LoVo (cell line): ENCODE data around the gene MMS19.
A peak's percentile ranks its signal among the peaks of the same experiment; 100 is the strongest.

Source experiments
- DNase-seq: peaks from one replicate; pipeline ENCODE4 v3.0.0-alpha.2; 2016; ENCODE audit warnings: low spot score

The MMS19 gene

DNA sequence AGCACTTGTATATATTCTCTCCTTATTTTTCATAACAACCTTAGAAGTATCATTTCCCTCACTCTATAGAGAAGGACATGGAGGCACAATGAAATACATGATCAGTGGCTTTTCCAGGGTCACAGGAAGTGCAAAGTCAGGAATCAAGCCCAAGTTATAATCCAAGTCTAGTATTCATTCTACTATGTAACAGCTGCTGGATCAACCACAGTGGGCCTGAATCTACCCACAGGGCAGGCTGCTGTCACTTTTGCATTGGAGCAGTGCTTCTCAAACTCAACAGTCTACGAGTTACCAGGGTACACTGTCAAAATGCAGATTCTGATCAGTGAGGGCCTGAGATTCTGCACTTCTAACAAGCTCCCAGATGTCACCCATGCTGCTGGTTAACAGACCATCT lies 34.0 kb downstream of the MMS19 start:
- no peak for DNase-seq

DNA sequence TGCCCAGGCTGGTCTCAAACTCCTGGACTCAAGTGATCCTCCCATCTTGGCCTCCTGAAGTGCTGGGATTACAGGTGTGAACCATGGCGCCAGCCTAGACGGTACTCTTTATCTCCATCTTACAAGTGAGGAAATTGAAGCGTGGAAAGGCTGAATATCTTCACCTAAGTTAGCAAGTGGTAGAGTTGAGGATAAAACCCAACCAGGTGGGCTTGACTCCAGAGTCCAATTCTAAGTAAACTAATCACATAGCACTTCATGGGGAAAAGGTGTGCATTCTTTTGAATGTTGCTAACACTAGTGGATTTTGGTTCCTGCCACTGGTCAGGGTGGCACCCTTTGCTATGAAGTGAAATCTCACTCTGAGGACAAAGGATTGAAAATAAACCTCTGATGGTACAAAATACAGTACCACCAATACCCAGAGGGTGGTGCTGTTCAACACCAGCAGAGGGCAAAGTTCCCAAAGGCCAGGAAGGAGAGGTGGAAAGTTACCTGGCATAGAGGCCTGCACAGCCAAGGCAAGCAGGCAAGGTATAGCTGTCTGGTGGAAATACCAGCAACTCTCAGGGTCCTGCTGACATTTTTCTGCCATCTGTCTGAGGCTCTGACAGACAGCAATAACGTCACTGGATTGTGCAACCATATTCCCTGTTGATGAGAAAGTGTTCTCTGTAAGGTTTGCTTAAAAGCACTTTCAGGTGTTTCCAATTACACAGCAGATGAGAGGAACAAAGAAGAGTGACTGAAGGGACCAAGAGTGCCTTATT lies 34.7 kb downstream of the MMS19 start:
- peak; percentile 10 for DNase-seq

DNA sequence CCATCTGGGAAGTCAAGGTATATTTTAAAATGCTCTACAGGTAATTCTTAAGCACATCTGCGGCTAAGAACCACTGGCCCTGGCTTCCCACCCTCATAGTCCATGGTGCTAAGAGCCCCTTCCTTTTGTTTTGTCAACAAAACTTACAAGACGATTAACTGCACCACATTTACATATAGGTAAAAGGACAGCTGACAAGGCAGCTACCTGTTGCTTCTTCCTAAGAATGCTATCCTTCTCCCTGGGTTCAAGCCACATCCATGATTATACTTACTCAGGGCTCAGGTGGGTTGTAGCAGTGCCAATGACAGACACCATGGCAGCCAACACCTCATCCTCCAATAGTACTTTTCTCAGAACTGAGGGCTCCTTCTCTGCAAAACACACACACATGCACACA lies 35.9 kb downstream of the MMS19 start:
- DNase-seq = no peak

DNA sequence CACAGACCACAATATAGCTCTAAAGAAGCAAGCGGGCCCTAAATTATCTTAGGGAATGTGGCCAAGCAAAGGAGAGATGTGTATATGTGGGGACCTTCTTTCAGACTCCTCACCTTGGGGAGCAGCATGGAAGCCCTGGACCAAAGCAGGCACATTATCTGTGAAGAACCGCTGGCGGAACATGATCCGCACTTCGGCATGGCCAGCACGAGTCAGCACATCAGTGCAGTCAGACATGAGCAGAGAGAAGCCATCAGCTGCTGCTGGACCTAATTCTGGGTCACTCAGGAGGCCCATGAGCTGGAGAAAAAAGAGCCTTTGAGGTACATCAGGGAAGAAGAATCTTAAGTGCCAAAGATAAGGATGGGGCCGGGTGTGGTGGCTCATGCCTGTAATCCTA lies 38.3 kb downstream of the MMS19 start:
- no peak for DNase-seq

DNA sequence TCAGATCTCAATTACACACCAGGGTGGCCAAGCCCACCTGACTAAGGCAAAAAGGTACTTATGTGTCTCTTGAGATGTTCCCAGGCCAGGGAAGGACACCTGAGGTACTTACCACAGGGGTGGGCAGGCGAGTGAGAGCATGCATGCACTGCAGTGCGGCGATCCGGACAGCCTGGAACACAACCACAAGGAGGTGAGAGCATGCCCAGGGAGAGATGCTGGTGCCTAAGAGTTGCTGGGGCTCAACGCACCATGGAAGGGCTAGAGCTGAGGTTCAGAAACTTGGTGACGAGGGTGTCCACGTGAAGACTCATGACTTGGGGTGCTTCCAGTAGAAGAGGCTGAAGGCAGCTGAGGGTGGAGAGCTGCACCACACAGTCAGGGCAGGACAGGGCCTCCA lies 39.1 kb downstream of the MMS19 start:
- no peak for DNase-seq

DNA sequence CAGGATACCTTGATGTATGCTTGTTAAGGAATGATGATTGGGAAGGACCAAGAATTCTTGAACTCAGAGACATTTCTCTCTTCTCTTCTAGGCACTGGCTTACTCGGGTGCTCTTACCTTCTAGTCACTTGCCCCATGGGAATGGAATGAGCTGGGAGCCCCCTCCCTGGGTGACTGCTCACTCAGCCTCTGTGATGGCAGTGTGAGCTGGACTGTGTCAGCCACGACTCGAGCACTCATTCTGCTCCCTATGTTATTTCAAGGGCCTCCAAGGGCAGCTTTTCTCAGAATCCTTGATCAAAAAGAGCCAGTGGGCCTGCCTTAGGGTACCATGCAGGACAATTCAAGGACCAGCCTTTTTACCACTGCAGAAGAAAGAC lies 41.5 kb downstream of the MMS19 start:
- DNase-seq = no peak

DNA sequence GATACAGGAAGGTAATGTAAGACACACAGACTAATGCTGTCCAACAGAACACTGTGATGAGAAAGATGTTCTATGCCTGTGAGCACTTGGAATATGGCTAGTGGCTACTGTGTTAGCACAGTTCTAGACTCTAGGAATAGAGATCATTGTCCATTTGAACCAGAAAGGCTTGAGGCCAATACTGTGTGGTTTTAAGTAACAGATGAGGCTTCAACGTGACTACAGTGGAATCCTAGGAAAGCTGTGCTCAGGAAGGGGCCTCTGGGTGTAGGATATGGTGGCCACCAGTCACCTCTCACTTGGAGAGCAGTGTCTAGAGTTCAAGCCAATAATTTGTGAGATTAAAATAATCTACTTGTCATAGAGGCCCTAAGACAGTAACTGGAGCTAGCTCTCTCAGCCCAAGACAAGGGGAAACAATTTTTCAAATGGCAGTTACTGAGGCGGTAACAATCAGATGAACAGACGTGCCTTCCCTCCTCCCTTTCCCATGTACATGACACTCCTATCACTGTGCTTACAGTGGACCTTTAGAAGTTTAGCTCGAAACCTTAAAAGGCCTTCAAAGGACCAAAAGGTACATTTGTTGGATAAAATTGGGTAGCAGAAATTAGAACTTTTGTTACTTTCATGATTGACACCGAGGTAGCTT lies 42.1 kb downstream of the MMS19 start:
- no peak for DNase-seq

DNA sequence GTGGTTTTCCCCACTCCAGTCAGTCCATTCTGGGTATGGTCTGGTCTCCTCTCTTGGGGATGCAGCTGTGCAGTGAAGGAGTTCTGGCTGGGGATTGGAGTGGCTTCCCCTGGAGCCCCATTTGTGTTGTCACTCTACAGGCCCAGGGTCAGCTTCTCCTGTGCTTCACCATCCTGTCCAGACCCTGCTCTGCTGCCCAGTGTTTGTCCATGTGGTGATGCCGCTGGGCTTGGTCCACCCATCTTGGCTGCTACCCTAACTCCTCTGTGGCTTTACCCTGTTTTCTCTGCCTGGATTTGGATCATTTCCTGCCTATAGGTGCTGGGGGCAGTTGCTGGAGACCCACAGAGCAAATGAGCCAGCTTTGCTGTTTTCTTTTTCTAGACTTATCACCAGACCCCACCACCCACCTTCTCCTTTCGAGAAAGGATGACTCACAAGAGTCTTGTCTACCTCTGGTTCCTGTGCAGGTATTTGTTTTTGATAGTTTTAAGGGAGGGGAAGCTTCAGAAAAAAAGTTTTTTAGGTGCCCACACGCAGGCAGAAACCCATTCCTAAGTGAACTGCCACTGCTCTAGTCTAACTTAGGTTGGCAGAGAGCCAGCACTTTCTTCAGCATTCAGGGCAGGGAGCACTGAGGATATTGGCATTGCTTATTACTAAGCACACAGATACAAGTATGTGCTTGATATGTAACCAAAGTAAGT lies 43.7 kb downstream of the MMS19 start:
- DNase-seq = no peak

DNA sequence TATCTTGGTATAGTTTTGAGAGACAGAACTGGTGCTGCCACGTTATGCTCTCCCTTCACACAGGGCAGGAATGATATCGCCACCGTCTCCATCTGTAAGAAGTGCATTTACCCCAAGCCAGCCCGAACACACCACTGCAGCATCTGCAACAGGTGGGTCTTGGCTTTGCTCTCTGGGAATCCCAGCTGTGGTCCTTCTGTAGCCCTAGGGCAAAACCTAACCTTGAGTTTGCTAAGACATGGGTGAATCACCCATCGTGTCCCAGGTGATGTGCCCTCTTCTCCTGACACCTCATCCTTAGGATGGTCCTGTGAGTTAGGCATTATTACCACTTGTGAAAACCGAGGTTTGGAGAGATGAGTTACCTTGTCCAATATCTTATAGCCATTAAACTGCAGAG lies 45.9 kb downstream of the MMS19 start:
- DNase-seq = no peak

DNA sequence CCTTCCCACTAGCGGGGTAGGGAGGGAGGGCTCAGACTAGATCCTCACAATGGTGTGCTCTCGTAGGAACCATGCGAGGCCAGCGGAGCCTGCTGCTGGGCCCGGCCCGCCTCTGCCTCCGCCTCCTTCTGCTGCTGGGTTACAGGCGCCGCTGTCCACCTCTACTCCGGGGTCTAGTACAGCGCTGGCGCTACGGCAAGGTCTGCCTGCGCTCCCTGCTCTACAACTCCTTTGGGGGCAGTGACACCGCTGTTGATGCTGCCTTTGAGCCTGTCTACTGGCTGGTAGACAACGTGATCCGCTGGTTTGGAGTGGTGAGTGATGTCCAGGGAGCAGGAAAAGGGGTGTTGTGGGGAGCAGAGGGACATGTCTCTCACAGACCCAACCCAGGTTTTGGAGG lies 46.6 kb downstream of the MMS19 start:
- no peak for DNase-seq

DNA sequence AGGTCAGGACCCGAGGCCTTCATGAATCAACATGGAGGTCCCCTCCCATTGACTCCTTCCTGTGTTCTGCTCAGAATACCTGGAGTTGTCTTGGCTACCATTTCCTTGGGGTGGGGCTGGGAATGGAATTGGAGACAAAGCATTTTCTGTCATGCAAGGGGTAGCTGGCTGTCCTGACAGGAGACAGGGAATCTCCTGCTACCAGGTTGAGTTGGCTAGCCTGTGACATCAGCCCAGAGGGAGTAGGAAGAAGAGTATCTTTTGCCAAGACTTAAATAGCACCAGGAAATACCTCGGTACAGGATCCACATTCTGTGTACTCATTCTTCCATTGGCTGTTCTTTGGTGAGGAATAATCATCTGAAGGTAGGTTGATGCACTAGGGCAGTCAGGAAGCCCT lies 47.4 kb downstream of the MMS19 start:
- no peak for DNase-seq

DNA sequence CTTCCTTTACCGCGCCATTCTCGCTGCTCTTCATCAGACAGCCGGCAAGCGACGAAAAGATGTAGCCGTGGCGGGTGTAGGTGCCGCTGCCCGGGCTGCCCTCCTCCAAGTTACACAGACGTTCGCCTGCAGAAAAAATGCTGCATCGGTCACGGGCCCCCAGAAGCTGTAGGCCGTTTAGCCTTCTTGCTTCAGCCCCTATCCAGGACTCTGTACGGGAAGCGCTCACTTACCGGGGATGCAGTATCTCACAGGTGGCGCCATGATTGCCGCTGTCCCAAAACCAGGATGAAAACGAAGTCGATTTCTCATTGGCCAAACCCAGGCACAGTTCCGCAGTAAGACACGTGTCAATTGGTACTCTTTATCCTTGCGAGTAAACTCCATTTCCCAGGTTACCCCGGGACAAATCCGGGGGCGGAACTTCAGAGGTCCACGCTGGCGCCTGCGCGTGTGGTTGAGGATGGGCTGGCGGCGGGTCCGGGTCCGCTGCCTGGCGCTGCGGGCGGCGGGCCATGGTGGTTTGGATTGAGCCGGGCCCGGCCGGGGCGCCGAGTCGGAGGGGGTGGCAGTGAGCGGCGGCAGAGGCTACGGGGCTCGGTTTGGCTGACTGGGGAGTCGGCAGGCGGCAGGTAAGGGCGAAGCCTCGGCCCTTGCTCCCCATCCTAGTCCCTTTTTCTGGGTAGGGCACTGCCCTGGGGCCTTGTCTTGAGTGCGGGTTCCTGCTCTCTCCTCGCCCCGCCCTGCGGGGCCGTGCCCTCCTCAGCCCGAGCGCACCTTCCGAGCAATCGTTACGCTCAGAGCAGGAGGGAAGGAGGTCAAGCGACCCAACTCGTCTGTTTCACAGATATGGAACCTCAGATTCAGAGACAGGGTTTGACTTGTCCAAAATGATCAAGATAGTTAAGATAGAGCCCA lies 52.2 kb downstream of the MMS19 start, which contains the start of the genes EXOSC1 and ZDHHC16:
Gene EXOSC1, minus strand, starts transcription at position 285 of the 918 bp plus-strand sequence. Its CDS starts 21 bp downstream, at position 264.
Gene ZDHHC16, plus strand, starts transcription at position 454 of the 918 bp plus-strand sequence. CDS start 5,501 bp downstream, outside the sequence.
- peak; percentile 94 for DNase-seq

DNA sequence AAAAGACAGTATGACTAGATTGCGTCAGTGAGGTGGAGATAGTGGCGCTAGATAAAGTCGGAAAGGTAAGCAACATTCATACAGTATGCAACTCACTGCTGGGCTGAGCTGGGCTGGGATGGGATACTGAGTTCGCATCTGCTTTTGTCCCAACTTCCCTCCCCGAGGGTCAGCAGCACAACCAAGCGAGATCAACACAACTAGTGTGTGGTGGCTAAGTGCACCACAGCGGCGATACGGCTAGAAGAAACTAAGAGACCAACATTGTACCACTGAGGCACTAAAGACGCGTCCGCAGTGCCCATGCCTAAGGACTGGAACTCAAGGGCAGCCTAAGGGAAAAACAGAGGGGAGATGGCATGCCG lies 52.9 kb downstream of the MMS19 start:
- DNase-seq = no peak

DNA sequence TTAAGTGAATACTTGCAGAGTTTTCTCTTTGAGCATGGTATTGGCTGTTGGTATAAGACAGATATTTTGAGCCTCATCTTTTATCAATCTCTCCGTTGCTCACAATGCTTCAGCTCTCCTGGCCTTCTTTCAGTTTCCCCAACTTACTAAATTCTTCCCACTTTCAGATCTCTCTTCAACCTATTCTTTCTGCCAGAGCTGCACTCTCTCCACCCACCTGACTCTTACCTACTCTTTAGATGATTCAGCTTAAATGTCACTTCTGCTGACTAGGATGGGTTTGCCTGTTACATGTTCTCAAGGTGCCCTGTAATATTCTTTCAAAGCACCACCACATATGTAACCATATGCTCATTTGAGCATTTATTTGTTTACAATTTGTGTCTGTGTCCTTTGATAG lies 54.0 kb downstream of the MMS19 start:
- no peak for DNase-seq

DNA sequence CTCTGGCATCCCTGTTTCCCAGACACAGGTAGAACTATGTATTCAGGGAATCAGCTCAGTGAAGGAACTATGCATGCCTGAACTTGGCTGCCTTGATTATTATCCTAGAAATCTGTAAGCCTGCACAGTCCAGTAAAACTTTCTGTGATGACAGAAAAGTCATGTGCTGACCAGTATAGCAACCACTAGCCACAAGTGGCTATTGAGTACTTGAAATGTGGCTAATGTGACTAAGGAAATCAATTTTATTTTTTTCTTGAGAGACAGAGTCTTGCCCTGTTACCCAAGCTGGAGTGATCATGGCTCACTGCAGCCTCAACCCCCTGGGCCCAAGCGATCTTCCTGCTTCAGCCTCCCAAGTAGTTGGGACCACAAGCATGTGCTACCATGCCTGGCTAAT lies 55.9 kb downstream of the MMS19 start:
- no peak for DNase-seq

DNA sequence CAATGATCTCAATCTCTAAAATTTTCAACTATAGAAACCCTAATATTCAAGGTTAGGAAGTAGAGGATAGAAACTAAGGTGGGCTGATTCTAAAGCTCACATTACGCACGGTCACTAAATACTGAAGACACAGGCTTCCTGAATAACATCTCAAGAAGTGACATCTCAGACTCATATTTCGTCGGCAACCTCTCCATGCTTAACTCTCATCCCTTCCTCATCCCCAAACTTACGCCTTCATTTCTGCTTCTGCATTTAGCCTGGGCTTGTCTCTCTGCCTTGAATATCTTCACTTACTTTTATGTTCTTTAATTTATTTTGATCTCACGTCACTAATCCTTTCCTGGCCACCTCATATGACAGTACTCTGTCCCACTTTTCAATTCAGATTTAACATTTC lies 63.0 kb downstream of the MMS19 start:
- no peak for DNase-seq

DNA sequence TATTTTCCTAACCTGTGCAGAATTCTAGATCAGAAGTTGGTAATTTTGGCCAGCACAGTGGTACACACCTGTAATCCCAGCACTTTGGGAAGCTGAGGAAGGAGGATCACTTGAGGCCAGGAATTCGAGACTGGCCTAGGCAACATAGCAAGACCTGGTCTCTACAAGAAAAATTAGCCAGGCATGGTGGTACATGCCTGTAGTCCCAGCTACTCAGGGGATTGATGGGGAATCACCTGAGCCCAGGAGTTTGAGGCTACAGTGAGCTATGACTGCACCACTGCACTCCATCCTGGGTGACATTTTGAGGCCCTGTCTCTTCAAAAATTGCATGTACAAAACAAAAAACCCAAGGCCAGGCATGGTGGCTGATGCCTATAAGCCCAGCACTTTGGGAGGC lies 63.7 kb downstream of the MMS19 start:
- no peak for DNase-seq

DNA sequence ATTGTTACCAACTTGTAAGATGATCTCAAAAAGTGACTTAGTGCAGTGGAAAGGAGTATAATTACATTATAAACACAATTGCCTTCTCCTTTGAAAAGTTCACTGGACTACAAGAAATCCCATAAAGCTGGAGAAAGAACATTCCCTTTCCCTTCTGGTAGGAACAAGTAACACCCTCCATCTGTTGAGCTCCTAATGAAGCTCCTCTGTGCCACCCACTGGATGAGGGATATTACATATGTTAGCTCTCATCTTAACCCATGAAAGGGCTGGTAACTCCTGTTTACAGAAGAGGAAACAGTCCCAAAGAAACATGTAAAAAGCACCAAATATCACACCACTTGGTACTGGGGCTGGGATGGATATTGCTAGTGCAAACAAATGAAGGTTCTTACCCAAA lies 64.2 kb downstream of the MMS19 start:
- no peak for DNase-seq

DNA sequence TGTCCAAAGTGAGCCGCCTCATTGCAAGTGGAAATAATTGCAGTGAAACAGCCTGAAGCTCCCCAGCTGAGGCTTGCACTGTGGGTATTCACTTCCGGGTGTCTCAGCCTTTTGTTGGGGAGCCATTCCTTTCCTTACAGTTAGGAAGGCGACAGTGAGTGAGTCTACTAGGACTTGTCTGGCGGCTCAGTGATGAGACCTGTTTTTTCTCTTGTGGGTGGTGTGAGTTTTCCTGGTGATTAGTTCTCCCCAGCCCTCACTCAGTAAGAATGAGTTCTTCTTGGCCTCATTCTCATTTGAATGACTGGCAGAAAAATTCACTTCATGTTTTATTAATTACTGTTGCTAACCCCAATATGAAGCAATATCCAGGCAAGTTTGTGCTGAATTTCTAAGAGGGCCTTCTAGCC lies 69.6 kb downstream of the MMS19 start:
- DNase-seq = no peak

DNA sequence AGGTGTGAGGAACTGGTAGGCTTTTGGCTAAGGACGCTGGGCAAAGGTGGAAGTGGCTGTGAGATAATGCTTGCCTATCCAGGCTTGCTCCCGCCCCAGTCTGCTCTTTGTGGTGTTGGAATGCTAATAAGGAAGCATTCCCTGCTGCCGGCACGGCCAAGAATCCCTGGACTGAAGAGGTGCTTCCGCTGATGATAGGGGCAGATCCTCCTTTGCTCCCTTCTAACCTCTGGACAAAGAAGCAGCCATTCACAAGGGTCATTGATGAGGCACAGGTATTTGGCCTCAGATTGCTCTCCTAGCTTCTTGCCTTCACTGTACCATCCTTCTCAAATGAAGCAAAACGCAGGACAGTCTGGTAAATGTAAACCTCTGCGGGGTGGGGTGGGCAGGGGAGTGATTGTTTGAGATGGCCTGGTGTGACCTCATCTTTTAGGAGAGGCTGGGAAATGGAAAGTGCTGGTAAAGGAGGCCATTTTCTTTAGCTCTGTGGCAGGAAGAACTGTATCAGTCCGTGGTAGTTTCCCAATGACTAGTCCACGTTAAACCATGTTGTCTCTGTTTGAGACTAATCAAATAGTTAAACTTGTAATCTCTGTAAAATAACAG lies 70.5 kb downstream of the MMS19 start:
- DNase-seq = peak; percentile 58

DNA sequence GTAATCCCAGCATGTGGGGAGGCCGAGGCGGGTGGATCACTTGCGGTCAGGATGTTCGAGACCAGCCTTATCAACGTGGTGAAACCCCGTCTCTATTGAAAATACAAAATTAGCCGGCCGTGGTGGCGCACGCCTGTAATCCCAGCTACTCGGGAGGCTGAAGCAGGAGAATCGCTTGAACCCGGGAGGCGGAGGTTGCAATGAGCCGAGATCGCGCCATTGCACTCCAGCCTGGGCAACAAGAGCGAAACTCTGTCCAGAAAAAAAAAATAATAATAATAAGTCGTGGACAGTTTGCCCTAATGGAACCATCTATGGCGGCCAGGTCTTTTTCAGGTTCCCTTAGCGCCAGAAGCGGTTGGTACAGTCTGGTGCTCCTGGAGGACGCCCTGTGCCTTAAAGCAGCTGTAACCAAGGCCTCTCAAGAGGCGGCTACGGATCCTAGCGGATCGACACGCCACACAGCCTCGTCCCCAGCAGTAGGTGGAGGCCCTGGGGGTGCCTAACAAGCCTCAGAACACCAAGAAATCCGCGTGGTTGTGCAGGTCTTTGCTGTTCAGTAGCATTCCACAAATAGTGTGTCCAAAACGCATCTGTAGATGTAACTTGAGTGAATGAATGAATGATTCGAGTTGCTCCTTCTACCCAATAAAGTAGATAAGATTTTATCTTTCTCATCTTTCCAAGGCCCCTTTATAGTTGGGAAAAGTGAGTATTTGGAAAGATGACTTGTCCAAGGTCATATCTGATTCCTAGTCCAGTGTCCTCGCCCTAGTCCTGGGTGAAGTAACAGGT lies 71.2 kb downstream of the MMS19 start:
- no peak for DNase-seq
